Loucy (cell line): ENCODE measurements around the gene NOTCH2NLA.
"Not testable (repeated sequence)": the region's sequence is repeated elsewhere in the genome, so short reads cannot be mapped to it uniquely, and the experiment has no call there.

ENCODE experiments used
- H2AFZ ChIP-seq: fragments of 200-600 bp; sonication (generic); 2 replicates; pipeline ENCODE4 v1.6.0; 2016; ENCODE audit warnings: antibody characterized with exemption, mild to moderate bottlenecking, low read length, moderate library complexity
- H3F3A ChIP-seq: fragments of 200-600 bp; 2 replicates; pipeline ENCODE4 v1.6.0; 2016; ENCODE audit warnings: antibody characterized with exemption, low read depth, mild to moderate bottlenecking
- H3K27me3 ChIP-seq: fragments of 200-600 bp; sonication (generic); 2 replicates; pipeline ENCODE4 v1.6.1; 2014; ENCODE audit warnings: low read length, mild to moderate bottlenecking; ENCODE audit not compliant: insufficient read depth, poor library complexity, severe bottlenecking
- H3K36me3 ChIP-seq: fragments of 200-600 bp; sonication (generic); 2 replicates; pipeline ENCODE4 v1.6.1; 2016; ENCODE audit warnings: low read length; ENCODE audit not compliant: insufficient read depth
- H3K4me1 ChIP-seq: fragments of 200-600 bp; sonication (generic); 2 replicates; pipeline ENCODE4 v1.5.1; 2014; ENCODE audit warnings: low read length, mild to moderate bottlenecking; ENCODE audit not compliant: insufficient read depth, poor library complexity, severe bottlenecking
- H3K4me2 ChIP-seq: fragments of 200-600 bp; sonication (generic); 2 replicates; pipeline ENCODE4 v1.6.0; 2014; ENCODE audit warnings: antibody characterized with exemption, low read length, low read depth, mild to moderate bottlenecking; ENCODE audit not compliant: poor library complexity, severe bottlenecking
- H3K4me3 ChIP-seq: fragments of 200-600 bp; sonication (generic); 2 replicates; pipeline ENCODE4 v1.5.1; 2014; ENCODE audit warnings: low read length, mild to moderate bottlenecking, mixed read lengths; ENCODE audit not compliant: poor library complexity, severe bottlenecking
- H3K79me2 ChIP-seq: fragments of 200-600 bp; sonication (generic); 2 replicates; pipeline ENCODE4 v1.6.1; 2014; ENCODE audit warnings: low read length; ENCODE audit not compliant: insufficient read depth
- H3K9ac ChIP-seq: fragments of 200-600 bp; sonication (generic); 2 replicates; pipeline ENCODE4 v1.6.0; 2014; ENCODE audit warnings: mild to moderate bottlenecking, low read depth, low read length, moderate library complexity; ENCODE audit not compliant: poor library complexity, severe bottlenecking
- H3K9me2 ChIP-seq: fragments of 200-600 bp; sonication (generic); replicated peaks from 2 replicates; pipeline ENCODE4 v1.6.1; 2016; ENCODE audit warnings: low read depth, low read length, mixed read lengths
- H3K9me3 ChIP-seq: fragments of 200-600 bp; sonication (generic); 2 replicates; pipeline ENCODE4 v1.6.1; 2014; ENCODE audit warnings: mild to moderate bottlenecking, antibody characterized with exemption, low read length, low read depth; ENCODE audit not compliant: insufficient read depth
- H4K20me1 ChIP-seq: fragments of 200-600 bp; sonication (generic); 2 replicates; pipeline ENCODE4 v1.6.0; 2014; ENCODE audit warnings: antibody characterized with exemption, low read length, mild to moderate bottlenecking; ENCODE audit not compliant: insufficient read depth, poor library complexity, severe bottlenecking

The NOTCH2NLA gene

GRCh38 chr1:146167273-146167672 is 61.5 kb downstream of the NOTCH2NLA start:
- not testable (repeated sequence) for H3K9ac ChIP-seq, H3K27me3 ChIP-seq, H3K4me2 ChIP-seq, H3K9me2 ChIP-seq, H3K36me3 ChIP-seq, H3F3A ChIP-seq, H3K9me3 ChIP-seq, H3K79me2 ChIP-seq, H2AFZ ChIP-seq, H4K20me1 ChIP-seq, H3K4me1 ChIP-seq, H3K4me3 ChIP-seq

- not testable (repeated sequence) for H3F3A ChIP-seq, H3K79me2 ChIP-seq, H4K20me1 ChIP-seq, H3K9ac ChIP-seq, H3K9me2 ChIP-seq, H3K4me2 ChIP-seq, H3K27me3 ChIP-seq, H2AFZ ChIP-seq, H3K4me1 ChIP-seq, H3K9me3 ChIP-seq, H3K4me3 ChIP-seq, H3K36me3 ChIP-seq
These were observed 84.4 kb downstream of the NOTCH2NLA start, which contains the start of gene NBPF10 for GRCh38 chr1:146144465-146144864. Gene NBPF10, minus strand, starts transcription at chr1:146144804. Its CDS starts 35 bp downstream, at chr1:146144769.
